GM19025 (cell line): ENCODE data around the gene SUSD4.

ENCODE experiments used
- ATAC-seq: cut with Tn5 transposase; IDR thresholded peaks from one replicate; pipeline ENCODE4 v1.9.1; 2021; ENCODE audit warnings: mild to moderate bottlenecking, low read depth, moderate library complexity; ENCODE audit not compliant: unreplicated experiment

SUSD4 gene

DNA sequence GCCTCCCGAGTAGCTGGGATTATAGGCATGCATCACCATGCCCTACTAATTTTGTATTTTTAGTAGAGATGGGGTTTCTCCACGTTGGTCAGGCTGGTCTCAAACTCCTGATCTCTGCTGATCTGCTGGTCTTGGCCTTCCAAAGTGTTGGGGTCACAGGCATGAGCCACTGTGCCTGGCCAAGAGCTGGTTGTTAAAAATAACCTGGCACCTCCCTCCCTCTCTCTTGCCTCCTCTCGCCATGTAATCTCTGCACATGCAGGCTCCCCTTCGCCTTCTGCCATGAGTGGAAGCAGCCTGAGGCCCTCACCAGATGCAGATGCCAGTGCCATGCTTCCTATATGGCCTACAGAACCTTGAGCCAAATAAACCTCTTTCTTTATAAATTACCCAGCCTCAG lies 146.2 kb downstream of the SUSD4 start:
- ATAC-seq: no peak

- ATAC-seq: no peak
Measured at GRCh38 chr1:223216531-223217205, 147.3 kb downstream of the SUSD4 start.

GRCh38 chr1:223216074-223216473 lies 147.9 kb downstream of the SUSD4 start:
- no peak for ATAC-seq

GRCh38 chr1:223215026-223215425 lies 148.9 kb downstream of the SUSD4 start:
- no peak for ATAC-seq

GRCh38 chr1:223214261-223214807 lies 149.6 kb downstream of the SUSD4 start:
- ATAC-seq: no peak

GRCh38 chr1:223212441-223212840 lies 151.5 kb downstream of the SUSD4 start:
- no peak for ATAC-seq

DNA sequence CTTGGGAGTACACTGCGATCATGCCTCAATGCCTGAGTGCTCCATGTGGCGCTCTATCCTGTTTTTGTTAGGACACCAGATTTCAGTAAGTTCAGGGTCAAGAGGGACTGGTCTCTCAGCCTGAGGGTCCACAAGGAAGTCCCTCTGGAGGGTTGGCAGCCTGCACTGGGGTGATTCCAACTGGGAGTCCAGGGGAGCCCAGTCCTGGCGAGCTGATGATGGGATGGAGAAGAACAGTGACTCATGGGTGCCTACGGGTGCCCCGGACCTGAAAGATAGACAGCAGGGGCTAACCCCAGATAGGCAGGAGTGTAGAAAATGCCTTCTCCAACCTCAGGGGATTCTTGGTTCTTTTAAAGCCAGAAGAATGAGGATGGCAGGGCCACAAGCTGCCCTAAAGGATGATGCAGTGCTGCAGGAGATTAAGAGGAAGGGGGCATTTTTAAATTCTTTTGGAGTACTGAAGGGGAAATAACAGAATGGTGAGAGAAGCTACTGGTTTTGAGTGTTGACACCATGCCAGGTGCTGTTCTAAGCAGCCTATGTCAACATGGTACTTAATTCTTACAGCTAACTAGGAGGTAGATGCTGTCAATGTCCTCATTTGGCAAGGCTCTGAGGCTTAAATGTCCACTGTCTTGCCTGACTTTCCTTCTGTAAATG lies 152.5 kb downstream of the SUSD4 start:
- ATAC-seq: no peak

- ATAC-seq: no peak
Measured at GRCh38 chr1:223210788-223211120, 153.2 kb downstream of the SUSD4 start.

DNA sequence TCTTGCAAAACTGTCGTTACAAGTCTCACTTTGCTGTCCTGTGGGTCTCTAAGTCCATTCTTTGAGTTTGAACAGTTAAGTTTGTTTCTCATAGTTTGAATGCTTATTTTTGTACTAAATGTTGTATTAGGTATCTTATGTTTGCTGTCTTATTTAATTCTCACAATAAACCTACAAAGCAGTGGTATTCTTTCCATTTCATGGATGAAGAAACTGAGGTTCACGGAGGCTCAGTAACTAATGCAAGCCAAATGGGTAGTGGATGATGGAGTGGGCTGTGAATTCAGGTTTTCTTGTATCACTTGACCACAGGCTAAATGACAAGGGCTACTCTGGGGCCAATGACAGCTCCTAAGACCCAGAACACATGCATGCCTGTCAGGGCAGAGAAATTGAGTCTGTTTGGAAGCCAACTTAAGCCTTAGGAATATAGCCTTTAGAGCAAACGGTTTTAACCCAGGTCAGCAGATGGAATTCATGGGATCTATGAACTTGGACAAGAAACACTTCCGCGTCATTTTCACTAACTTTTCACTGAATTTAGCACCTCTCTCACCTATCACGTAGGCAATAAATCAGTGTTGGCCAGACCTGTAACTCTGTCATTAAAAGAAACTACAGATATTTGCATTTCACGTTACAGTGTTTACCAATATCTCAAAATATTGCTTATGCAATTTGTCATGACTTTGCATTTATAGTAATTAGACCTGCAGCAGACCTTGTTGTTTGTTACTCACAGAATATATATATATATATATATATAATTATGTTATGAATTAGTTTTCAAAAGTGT lies 153.8 kb downstream of the SUSD4 start:
- ATAC-seq: no peak

GRCh38 chr1:223209293-223209898 lies 154.6 kb downstream of the SUSD4 start:
- ATAC-seq: no peak

DNA sequence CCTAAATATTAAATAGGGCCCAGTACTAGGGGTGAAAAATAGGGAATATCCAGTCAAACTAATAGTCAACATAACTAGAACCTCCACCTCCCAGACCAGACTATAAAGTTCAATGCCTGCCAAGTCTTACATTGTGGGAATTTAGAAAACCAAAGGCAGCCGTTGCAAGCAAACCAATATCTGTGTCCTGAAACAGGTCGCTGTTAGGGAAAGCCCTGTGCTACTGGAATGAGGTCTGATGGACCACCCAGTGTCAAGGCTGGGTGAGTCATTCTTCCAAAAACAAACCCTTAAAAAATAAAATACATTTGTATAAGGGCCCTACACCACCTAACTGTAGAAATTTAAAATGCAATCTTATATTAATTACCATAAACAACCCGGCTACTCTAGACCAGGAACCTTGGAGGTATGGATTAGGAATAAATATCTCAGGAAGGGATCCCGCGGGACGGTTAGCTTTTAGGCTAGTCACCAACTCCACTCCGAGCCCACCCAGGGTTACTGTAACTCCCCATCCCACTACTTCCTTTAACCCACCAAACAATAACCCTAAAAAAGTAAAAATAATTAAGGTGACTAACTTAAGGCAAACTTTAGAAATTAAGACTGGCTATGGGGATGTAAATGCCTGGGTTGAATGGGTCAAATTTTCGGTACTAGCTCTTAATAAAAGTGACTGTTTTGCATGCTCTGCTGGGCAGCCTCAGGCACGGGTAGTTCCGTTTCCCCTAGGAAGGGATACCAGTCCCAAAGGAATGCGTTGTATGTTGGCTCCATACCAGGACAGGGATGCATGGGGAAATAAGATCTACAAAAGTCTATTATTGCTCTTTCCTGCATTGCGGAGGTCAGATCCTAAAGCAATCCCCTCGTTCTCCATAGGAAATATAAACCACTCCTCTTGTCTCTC lies 155.6 kb downstream of the SUSD4 start:
- no peak for ATAC-seq

DNA sequence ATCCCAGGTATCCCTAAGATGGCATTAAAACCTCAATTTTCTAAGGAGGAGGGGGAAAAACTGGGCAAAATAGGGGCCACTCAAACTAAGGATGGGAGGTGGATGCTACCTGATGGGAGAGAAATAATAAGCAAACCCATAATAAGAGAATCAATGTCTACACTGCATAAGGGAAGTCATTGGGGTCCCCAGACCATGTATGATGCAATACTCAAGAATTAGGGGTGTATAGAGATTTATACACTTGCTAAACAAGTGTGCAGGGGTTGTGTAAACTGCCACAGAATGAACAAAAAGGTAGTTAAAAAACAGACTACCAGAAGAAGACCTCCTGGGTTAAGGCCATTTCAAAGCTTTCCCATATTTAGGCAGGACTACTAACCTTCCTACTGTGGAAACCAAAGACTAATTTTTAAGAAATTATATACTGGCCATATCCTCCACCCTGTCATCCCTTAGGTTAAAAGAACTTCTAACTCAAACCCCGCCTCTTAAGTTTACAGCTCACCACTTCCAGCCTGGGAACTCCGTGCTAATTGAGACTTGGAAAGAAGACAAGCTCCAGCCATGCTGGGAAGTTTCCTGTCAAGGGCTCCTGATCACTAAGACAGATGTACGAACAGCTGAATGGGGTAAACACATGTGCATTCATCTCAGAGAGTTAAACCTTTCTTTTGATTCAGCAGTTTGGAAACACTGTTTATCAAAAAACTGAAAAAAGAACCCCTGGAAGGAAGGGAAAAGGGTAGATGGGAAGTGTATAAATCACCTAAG lies 156.5 kb downstream of the SUSD4 start:
- ATAC-seq: no peak

DNA sequence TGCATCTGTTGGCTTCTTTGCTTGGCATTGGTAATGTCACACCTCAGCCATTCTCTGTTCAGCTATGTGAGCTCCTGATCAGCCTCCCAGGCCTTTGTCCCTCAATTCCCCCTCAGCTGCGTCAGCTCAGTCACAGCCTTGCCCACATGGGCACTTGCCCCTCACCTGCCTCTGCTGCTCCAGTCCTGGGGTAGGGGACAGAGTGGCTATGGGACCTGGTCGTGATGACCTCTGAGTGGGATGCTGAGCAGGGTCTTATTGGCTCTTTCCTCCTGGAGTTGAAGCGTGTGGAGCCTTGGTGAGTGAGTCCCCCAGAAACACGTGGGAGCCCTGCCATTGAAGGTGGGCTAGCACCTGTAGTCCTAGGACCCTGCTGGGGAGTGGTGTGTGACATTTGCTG lies 159.6 kb downstream of the SUSD4 start:
- no peak for ATAC-seq

GRCh38 chr1:223203694-223204093 lies 160.3 kb downstream of the SUSD4 start:
- ATAC-seq: no peak

GRCh38 chr1:223203034-223203408 lies 161.0 kb downstream of the SUSD4 start:
- ATAC-seq: no peak

DNA sequence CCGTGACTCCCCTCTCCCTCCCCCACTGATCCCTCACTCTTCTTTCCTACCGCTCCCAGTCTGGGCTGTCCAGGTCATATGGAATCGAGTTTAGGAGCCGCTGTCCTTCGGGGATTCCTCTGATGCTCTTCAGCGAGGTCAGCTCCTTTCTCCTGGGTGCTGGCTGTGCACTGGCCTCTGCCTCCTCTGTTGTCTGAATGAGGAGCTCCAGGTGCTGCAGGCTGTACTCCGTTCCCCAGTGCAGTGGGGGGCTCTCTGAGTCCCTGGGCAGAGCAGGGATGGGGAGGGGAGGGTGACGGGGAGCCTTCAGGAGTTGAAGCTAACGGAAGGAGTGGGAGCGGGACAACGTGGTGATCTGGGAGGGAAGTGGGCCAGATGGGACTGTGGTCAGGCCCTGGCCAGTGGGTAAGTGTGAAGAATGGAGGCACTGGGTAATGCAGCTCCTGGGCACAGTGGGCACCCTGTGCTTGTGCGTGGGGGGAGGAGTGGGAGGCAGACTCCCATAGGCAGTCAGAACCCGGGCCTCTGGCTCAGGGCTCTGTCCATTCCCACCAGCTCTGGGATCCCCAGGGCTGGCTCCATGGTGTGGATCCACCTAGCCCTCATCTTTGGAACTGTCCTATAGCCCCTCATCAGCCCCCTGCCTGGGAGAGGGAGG lies 161.5 kb downstream of the SUSD4 start:
- no peak for ATAC-seq

- ATAC-seq: no peak
Measured at GRCh38 chr1:223201967-223202366, 162.0 kb downstream of the SUSD4 start.

DNA sequence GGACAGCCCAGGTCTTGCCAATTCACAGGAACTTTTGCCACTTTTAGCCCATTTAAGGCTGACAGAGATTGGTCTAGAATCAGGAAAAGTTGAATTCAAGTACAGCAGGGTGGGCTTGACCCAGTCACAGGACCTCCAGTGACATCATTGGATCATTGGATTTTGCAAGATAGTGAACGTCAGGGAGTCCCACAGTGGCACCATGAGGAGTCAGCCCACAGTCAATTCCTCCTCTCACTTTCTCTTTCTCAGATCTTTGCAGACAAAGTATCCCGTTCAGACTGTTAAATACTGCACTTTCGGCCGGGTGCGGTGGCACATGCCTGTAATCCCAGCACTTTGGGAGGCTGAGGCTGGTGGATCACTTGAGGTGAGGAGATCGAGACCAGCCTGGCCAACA lies 163.1 kb downstream of the SUSD4 start:
- no peak for ATAC-seq
